Gastroesophageal sphincter (tissue), 4 donors: ENCODE data around the gene SQSTM1. TPM values are rescaled to one million over a fixed set of nuclear protein-coding genes. Genes with fewer than 3 reads are reported as not detected.

Experiments
- ATAC-seq: fragments of 150-250 bp; one replicate; pipeline ENCODE4 v1.9.1; 2016; ENCODE audit warnings: mild to moderate bottlenecking, moderate library complexity
- H3K27ac ChIP-seq, 4 donors: fragments of 200-600 bp; sonication (generic) in 3 of 4; 1 replicate in 3 of 4; 2 replicates in 1 of 4; pipeline ENCODE4 v1.5.1; 2016 to 2019
- H3K27me3 ChIP-seq: fragments of 200-600 bp; sonication (generic); one replicate; pipeline ENCODE4 v1.5.1; 2019
- H3K36me3 ChIP-seq, 2 donors: fragments of 200-600 bp; sonication (generic); one replicate each; pipeline ENCODE4 v1.5.1; 2019; ENCODE audit warnings: control low read depth in 1 of 2
- H3K4me1 ChIP-seq, 3 donors: fragments of 200-600 bp; sonication (generic); 1 replicate in 2 of 3; 2 replicates in 1 of 3; pipeline ENCODE4 v1.5.1; 2016 to 2019; ENCODE audit warnings: control low read depth in 2 of 3
- H3K4me3 ChIP-seq, 2 donors: fragments of 200-600 bp; sonication (generic); one replicate each; pipeline ENCODE4 v1.5.1; 2019; ENCODE audit warnings: mild to moderate bottlenecking in 1 of 2, moderate library complexity in 1 of 2
- H3K9me3 ChIP-seq, 3 donors: fragments of 200-600 bp; sonication (generic); one replicate each; pipeline ENCODE4 v1.5.1; 2017 to 2019; ENCODE audit warnings: control low read depth in 2 of 3
- CTCF ChIP-seq, 4 experiments: fragments of 200-600 bp in 2 of 4; fragments of 450-650 bp in 2 of 4; sonication (generic) in 1 of 4; IDR thresholded peaks; one replicate each; pipeline ENCODE4 v1.5.1; 2017 to 2019; ENCODE audit warnings: antibody characterized with exemption in 4 of 4, mild to moderate bottlenecking in 2 of 4, moderate library complexity in 2 of 4
- EP300 ChIP-seq: sonication (generic); formaldehyde crosslinking; IDR thresholded peaks from one replicate; pipeline ENCODE4 v1.6.1; 2017; ENCODE audit warnings: antibody characterized with exemption, mild to moderate bottlenecking
- POLR2A ChIP-seq, 2 donors: fragments of 450-650 bp; IDR thresholded peaks; one replicate each; pipeline ENCODE4 v1.6.1; 2017; ENCODE audit warnings: antibody characterized with exemption in 2 of 2, mild to moderate bottlenecking in 2 of 2, moderate library complexity in 1 of 2
- POLR2AphosphoS5 ChIP-seq: sonication (generic); formaldehyde crosslinking; IDR thresholded peaks from one replicate; pipeline ENCODE4 v1.6.1; 2017; ENCODE audit warnings: antibody characterized with exemption
- WGBS, 2 donors: methylation state at CpG; one replicate each; pipeline ENCODE4 v1.1.5; 2018; ENCODE audit warnings: low coverage in 1 of 2; 5-methylcytosine and 5-hydroxymethylcytosine counted together
- total RNA-seq, 4 donors: library from RNA; depleted of rRNA; stranded (reverse); fragments of >200 nt; gene quantifications; one replicate each; pipeline ENCODE4 v1.1.0, GENCODE V29; 2016

SQSTM1 gene
- total RNA-seq, 4 donors from 2014 or later: 305 to 485 (median 408) TPM

DNA sequence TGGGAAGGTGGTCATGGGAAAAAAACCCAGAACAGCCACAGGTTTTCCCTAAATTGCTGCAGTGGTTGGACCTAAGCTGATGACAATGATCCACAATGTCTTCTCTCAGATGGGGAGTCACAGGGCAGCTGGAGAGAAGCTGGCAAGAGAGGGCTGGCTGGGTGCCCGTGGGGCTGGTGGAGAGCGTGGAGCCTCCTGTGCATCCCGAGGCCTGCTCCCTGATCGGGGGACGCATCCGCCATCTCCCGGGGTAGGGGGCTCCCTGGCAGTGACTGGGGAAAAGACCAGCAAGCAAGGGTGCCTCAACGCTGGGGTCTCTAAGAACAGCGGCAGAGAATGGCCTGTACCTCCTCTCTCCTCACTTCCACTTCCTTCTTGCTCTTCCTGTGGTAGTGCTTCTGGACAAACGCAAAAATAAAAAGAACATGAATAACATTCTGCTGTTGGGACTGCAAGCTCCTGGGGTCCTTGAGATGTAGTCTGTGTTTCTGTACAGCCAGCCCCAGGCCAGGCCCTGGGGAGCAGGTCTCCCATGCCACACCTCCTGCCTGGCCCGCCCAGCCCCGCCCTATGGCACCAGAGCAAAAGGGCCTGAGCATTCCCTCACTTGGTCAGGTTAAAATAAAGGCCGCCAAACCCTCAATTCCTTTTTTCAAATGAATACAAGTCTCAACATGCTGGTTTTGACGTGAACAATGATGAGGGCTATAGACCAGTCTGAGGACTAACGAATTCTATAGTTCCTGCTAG, 45.0 kb downstream of the SQSTM1 start:
- TF ChIP-seq EP300 (no peak), POLR2A (IDR thresholded peaks at IDR 0.05) (no peak), POLR2AphosphoS5 (no peak), CTCF (IDR thresholded peaks at IDR 0.05) (no peak)

GRCh38 chr5:179866241-179867078, 45.8 kb downstream of the SQSTM1 start:
- H3K4me1 ChIP-seq: no peaks in the 10 kb centered on the region
- no peak for TF ChIP-seq POLR2AphosphoS5
- no peak for TF ChIP-seq CTCF (IDR thresholded peaks at IDR 0.05)
- TF ChIP-seq POLR2A (IDR thresholded peaks at IDR 0.05): no peak
- TF ChIP-seq EP300: no peak
- peaks cover 0 to 98% of the 10 kb centered on the region in 2 donors for H3K36me3 ChIP-seq
- no peak overlapping the region for H3K27ac ChIP-seq
- no peaks in the 10 kb centered on the region for H3K9me3 ChIP-seq
- ATAC-seq: no peak
- 31 to 65% methylated on average over 3 to 6 of the region's 21 CpGs for WGBS, 2 donors
- no peaks in the 10 kb centered on the region for H3K27me3 ChIP-seq
- H3K4me3 ChIP-seq: no peak overlapping the region

More for the DNA sequence above, 45.0 kb downstream of the SQSTM1 start:
- H3K9me3 ChIP-seq: no peaks in the 10 kb centered on the region
- H3K4me1 ChIP-seq: peaks cover 0 to under 1% (median 0%) of the 10 kb centered on the region in 3 donors
- H3K27ac ChIP-seq: no peak overlapping the region
- H3K4me3 ChIP-seq: no peak overlapping the region
- no peak for ATAC-seq
- H3K36me3 ChIP-seq: peaks cover 0 to 93% of the 10 kb centered on the region in 2 donors
- 80 to 87% methylated on average over 4 to 13 of the region's 15 CpGs for WGBS, 2 donors
- no peaks in the 10 kb centered on the region for H3K27me3 ChIP-seq

GRCh38 chr5:179867079-179867465, 46.4 kb downstream of the SQSTM1 start:
- no peaks in the 10 kb centered on the region for H3K9me3 ChIP-seq
- H3K4me3 ChIP-seq: no peak overlapping the region
- H3K27ac ChIP-seq: no peak overlapping the region
- H3K4me1 ChIP-seq: no peaks in the 10 kb centered on the region
- WGBS, 2 donors: 80 to 95% methylated on average over 1 to 5 of the region's 6 CpGs
- TF ChIP-seq POLR2AphosphoS5 (no peak), EP300 (no peak), CTCF (IDR thresholded peaks at IDR 0.05) (no peak), POLR2A (IDR thresholded peaks at IDR 0.05) (no peak)
- no peak for ATAC-seq
- H3K27me3 ChIP-seq: no peaks in the 10 kb centered on the region
- H3K36me3 ChIP-seq: peaks cover 0 to 98% of the 10 kb centered on the region in 2 donors

GRCh38 chr5:179867476-179867875, 46.8 kb downstream of the SQSTM1 start:
- 100% methylated on average over 1 of the region's 11 CpGs; no CpG with 5 or more reads in 1 of the 2 donors for WGBS, 2 donors
- Histone ChIP-seq H3K36me3 (peaks cover 0 to 98% of the 10 kb centered on the region in 2 donors), H3K27ac (no peak overlapping the region), H3K4me1 (no peaks in the 10 kb centered on the region), H3K27me3 (no peaks in the 10 kb centered on the region), H3K4me3 (no peak overlapping the region), H3K9me3 (no peaks in the 10 kb centered on the region)
- TF ChIP-seq CTCF (IDR thresholded peaks at IDR 0.05) (no peak), POLR2A (IDR thresholded peaks at IDR 0.05) (no peak), POLR2AphosphoS5 (no peak), EP300 (no peak)
- no peak for ATAC-seq
